ENCODE measurements around the gene CFAP47.

- TF ChIP-seq CTCF (IDR thresholded peaks at IDR 0.05) (no peak), POLR2A (IDR thresholded peaks at IDR 0.05) (no peak)
These were observed 438.3 kb downstream of the CFAP47 start for GRCh38 chrX:36357855-36358254.

All from Peyer's patch (tissue), 4 donors.